HG03378 (cell line): ENCODE results near the gene CELSR1.
"Not testable (repeated sequence)": the region's sequence is repeated elsewhere in the genome, so short reads cannot be mapped to it uniquely, and the experiment has no call there.

Source experiments
- ATAC-seq: cut with Tn5 transposase; IDR thresholded peaks from one replicate; pipeline ENCODE4 v1.9.1; 2021; ENCODE audit warnings: mild to moderate bottlenecking, moderate library complexity; ENCODE audit not compliant: unreplicated experiment

Gene CELSR1

DNA sequence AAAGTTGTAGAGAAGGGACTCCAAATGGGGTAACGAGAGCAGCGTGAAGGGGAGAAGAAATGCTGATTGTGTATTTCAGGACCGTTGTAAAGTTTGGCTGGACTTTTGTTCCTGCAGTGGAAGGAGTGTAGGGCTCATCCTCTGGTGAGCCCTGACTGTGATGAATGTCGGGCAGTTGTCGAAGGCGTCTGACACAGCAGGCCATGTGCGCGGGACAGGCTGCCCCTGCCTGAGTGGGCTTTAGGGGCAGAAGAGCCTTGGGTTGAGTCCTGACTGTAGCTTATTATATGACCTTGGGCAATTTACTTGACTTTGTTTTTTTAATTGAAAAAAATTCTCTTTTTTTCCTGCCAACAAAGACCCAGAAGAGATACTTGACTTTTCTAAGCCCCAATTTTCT lies 198.8 kb downstream of the CELSR1 start:
- ATAC-seq = no peak

DNA sequence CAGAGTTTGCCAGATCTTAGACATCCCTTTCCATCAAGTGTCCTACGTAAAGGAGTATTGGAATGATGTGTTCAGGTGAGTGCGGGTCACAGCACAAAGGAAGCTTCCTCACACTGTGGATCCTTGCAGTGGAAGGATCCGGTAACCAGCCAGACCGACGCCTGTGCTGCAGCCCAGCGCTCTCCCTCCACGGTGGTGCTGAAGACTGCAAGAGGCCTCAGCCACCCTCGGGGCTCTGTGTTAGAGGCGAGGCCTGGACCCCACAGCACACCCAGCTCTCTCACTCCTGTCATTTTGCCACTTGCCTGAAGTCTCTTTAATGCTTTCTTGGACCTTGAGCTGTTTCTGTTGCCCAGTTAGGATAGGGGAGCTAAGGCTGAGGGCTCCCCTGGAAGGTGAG lies 199.6 kb downstream of the CELSR1 start:
- ATAC-seq = no peak

- no peak for ATAC-seq
These were observed 201.0 kb downstream of the CELSR1 start for GRCh38 chr22:46336119-46337078.

DNA sequence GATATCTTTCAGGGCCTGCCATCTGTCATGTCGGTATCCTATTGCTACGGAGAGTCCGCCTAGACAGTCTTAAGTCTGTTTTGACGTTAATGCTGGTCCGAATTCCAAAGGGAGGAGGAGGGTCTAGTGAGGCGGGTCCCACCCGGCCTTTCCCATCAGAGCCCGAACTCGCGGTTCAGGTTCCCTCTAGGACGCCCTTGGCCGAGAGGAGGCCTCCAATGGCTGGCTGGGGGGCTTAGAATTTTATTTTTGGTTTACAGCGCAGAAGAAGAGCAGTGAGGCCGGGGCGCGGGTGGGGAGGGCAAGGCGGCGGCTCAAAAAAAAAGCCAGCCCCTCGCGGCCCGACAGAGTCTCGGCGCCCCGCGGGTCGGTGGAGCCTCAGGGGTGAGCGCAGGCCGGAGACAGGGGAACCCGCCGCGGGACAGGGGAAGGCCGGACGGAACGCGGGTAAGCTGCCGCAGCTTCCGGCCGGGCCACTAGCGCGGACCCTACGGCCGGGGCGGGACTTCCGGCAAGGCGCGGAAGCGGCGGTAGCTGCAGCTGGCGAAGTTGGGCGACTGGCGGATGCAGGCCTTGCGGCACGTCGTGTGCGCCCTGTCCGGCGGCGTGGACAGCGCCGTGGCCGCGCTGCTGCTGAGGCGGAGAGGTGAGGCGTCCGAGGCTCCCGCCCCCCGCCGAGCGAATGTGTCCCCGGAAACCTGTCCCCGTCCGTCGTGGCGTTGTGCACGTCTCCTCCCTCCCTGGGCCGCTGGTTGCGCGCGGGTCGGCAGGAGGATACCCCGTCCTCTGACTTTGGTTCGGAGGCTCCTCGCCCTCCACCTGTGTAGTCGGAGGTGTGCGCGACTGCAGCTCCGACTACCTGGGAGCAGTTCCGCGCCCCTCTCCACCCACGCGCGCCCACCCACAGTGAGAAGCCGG lies 202.0 kb downstream of the CELSR1 start, which contains the start of gene TRMU:
TRMU (plus strand) TSS at position 514 of the 918 bp plus-strand sequence; CDS start at position 565, 51 bp downstream.
- ATAC-seq = no peak

GRCh38 chr22:46331496-46331895 lies 205.9 kb downstream of the CELSR1 start:
- ATAC-seq = no peak

GRCh38 chr22:46330426-46330825 lies 207.0 kb downstream of the CELSR1 start:
- no peak for ATAC-seq

DNA sequence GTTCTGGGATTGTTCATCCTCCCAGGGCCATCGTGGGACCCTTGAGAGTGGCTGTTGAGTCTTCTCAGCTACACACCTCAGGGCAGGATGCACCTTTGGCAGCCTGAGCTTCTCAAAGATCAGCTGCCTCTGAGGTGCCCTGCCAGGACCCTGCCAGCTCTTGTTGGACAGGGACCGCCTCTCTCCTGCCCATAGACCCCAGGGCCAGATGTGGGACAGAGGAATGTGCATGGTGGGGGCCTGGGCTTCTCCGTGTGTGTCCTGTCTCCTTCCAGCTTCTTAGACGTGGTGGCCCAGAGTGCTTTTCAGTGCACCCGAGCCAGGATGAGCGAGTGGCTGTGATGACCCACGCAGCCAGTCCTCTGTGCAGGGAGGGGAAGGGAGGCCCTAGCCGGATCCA lies 207.8 kb downstream of the CELSR1 start:
- ATAC-seq = no peak

DNA sequence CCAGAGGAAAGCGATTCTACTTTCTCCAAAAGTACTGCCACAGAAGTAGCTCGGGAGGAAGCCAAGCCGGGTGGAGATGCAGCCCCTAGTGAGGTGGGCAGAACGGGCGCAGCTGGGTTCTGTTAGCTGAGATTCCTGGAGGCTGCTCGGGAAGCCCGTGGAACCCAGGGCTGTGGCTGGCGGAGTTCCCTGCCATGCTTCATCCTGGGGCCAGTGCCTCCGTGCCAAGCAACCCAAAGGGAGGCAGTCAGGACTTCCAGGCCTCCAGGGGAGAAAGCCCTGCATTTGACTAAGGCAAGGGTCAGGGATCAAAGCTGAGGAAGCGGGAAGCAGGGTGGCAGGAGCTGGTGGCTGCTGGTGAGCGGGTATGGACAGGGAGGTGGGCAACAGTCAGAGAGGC lies 208.6 kb downstream of the CELSR1 start:
- ATAC-seq = no peak

DNA sequence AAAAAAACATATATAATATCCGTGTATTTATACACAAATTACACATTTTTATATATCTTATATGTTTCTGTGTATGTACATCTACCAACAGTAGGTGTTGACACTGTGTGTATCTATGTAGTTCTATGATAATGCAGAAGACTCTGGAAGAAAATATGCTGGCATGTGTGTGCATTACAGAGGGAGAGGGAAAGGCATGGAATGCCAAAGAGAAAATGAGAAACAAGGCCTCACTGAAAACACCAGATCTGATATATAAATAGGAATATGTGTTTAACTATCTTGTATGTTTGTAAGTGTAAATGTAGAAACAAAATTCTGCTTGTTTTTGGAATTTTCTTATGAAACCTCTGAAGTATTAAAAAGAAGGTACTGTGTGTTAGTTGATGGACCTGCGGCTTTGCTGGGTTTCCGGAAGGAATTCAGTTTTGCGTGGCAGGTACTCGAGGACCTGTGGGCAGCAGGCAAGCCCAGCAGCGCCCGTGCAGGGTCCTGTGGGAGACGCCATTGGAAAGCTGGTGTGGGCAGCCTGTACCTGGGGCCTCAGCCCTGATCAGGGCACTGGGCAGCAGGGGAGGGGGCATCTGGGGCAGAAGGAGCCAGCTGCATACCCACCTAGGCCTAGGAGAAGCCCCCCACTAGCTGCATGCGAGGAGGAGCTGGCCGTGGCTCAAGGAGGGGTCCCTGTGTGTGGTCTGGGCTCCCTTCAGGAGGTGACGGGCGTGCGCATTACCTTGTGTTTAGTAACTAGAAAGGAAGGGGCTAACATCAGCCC lies 209.5 kb downstream of the CELSR1 start:
- no peak for ATAC-seq

DNA sequence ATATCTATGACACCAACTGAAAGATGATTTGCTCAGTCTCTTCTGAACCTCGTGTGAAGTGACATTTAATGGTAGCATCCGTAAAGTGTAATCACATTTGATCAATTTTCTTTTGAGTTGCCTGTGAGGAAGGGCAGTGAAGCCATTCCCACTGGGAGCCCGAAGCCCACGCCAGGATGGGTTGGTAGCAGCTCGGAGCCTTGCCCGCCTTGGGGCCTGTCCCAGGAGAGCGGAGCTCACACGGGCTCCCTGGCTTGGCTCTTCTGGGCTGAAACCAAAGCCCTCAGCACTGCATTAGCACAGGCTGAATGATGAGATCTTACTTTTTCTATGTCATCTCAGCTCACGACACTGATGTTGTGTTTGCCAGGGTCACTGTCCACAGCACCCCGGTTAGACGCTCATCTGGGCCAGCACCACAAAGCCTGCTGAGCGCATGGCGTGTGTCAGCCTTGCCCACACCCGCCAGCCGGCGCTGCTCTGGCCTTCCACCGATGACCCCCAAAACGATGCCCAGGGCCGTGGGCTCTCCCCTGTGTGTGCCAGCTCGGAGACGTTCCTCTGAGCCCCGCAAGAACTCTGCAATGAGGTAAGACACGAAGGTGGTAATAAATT lies 211.2 kb downstream of the CELSR1 start:
- ATAC-seq = no peak

DNA sequence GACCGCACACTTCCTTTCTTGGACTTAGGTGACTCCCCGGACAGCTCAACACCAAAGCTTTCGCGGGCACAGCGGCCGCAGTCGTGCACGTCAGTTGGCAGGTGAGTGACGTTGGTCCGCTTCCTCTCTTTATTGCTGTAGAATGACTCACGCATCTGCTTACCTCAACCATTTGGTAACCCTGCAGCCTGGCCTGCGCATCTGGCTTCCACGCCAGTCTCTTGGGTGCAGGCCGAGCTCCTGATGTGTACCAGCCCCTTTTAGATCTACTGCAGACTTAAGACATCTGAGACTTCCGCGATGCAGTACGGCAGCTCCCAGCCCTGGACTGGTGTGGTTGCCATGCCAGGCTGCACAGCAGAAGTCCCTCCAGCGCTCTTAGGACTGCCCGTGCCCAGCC lies 214.3 kb downstream of the CELSR1 start:
- no peak for ATAC-seq

- no peak for ATAC-seq
These were observed 214.7 kb downstream of the CELSR1 start for GRCh38 chr22:46322711-46323110.

- ATAC-seq = no peak
These were observed 216.6 kb downstream of the CELSR1 start for GRCh38 chr22:46320716-46321386.

- ATAC-seq = no peak
These were observed 217.2 kb downstream of the CELSR1 start for GRCh38 chr22:46320166-46320710.

DNA sequence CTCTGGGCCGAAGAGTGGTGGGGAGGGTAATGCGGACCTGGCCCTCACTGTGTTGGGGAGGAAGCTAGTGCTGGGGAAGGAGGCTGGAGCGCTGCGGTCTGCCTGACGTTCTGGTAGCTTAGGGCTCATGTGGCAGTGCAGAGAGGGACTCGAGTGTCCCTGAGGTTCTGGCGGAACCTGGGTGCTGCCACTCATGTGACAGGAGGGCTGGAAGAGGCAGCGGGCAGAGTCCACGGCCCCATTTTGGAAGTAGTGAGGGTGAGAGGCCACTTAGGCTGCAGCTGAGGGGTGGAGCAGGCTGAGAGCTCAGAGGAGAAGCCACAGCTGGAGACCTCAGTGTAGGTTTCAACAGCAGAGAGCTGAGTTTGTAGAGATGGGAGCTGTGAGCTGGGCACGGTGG lies 218.1 kb downstream of the CELSR1 start:
- ATAC-seq = no peak

DNA sequence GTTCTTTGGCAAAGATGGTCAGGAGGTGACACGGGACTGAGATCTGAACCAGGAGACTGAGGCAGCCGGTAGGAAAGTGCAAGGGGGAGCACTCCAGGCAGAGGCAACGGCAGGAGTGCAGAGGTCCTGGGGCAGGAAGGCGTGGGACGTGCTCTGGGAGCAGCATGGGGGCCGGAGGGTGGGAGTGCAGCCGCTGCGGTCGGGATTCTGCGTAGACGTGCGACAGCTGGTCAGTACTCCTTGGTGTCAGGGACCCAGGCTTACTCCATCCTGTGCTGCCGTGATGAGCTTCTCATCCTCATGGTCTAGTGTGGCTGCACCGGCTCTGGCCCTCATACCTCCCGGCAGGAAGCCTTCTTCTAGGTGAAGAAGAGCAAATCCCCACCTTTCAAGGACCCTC lies 218.8 kb downstream of the CELSR1 start:
- ATAC-seq = no peak

- ATAC-seq = no peak
These were observed 219.8 kb downstream of the CELSR1 start for GRCh38 chr22:46317646-46318045.

DNA sequence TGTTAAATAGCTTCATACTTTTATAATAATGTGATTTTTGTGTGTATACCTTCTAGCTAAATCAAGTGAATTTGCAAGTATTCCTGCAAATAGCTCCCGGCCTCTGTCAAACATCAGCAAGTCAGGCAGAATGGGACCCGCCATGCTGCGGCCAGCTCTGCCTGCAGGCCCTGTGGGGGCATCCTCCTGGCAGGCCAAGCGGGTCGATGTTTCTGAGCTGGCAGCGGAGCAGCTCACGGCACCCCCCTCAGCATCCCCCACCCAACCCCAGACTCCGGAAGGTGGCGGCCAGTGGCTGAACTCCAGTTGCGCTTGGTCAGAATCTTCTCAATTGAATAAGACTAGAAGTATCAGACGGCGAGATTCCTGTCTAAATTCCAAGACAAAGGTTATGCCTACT lies 221.4 kb downstream of the CELSR1 start:
- ATAC-seq = no peak

DNA sequence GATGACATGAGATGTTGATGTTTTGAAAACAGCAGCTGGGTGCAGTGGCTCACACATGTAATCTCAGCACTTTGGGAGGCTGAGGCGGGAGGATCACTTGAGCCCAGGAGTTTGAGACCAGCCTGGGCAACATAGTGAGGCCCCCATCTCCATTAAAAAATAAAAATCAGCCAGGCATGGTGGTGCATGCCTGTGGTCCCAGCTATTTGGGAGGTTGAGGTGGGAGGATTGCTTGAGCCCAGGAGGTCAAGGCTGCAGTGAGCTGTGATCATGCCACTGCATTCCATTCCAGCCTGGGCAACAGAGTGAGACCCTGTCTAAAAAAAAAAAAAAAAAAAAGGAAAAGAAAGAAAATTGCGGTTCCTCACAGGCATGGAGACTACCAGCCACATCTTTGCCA lies 224.6 kb downstream of the CELSR1 start:
- ATAC-seq = not testable (repeated sequence)

- ATAC-seq = no peak
These were observed 225.4 kb downstream of the CELSR1 start for GRCh38 chr22:46312056-46312455.
